Bone marrow (tissue), 2 donors: ENCODE results near the gene SIAH1.
"Not testable (repeated sequence)": the region's sequence is repeated elsewhere in the genome, so short reads cannot be mapped to it uniquely, and the experiment has no call there.

Experiments used
- DNase-seq, 2 donors: peaks; one replicate each; lab custom pipeline; 2025; lab: John Stamatoyannopoulos, UW

The SIAH1 gene, protein sequence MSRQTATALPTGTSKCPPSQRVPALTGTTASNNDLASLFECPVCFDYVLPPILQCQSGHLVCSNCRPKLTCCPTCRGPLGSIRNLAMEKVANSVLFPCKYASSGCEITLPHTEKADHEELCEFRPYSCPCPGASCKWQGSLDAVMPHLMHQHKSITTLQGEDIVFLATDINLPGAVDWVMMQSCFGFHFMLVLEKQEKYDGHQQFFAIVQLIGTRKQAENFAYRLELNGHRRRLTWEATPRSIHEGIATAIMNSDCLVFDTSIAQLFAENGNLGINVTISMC

DNA sequence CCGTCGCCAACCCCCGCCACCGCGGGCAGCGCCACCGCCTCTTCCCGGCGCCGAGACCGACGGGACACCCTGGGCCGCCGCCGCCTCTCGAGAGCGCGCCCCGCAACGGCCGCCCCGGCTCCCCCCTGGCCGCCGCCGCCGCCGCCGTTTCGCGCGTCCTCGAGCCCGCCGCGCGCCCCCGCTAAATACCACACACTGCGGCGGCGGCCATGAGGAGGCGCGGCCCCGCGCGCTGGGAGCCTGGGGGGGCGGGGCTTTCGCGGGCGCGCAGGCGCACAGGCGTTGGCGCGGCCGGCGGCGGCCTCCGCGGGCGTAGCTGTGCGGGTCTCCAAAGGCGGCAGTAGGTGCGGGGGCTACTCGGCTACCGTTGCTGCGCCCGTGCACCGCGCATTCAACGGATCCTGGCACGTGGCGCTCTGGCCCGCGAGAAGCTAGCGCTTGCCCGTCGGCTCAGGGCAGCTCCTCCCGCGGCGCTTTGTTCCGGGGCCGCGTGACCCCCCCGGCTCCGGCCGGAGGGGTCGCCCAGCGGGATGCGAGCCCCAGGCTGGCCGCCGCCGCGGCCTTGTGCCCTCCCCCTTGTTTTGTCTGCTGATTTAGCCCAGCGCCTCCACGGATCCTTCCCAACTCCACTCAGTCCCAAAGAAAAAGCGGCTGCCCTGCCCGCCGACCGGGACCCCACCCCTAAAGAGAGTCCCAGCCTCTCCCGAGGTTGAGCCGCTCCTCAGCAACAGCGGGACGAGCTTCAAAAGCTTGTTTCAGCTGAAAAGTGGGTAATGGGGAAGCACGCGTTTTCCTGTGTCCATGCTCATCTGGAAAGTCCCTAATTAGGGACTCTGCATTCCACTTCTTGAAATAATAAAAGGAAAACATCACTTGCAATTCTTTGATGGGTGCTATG lies at the start of gene SIAH1:
Gene SIAH1, minus strand, starts transcription at position 161 of the 898 bp plus-strand sequence. CDS start 22,985 bp downstream, outside the sequence.
- DNase-seq: peak in 1 of 2 donors; percentile 52

DNA sequence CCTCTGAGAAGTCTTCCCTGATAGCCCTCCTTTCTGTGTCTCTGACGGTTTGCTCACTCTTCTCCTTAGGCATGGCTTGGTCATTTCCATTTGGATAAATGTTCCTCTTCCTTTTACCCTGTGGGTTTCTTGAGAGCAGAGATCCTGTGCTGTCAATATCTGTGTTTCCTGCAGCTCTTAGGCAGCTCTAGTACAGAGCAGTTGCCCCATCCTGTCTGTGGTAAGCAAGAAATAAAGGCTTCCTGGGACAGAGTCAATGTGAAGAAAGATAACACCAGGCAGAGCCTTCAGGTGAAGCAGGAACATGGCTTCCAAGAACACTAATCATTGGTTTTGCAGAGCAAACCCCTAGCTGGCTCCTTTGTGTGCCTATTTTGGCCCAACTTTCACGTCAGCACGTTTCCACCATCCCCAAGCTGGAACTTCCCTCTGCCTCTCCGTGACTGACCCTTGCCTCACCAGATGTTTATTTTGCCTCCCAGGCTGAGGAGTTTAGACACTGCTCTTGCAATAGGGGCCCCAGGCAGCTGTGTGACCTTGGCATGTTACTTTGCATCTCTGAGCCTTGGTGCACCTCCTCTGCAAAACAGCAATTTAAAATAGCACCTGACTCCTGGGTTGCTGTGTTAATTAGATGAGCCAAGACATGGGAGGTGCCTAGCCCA lies 49.6 kb upstream of the SIAH1 start:
- no peak for DNase-seq

DNA sequence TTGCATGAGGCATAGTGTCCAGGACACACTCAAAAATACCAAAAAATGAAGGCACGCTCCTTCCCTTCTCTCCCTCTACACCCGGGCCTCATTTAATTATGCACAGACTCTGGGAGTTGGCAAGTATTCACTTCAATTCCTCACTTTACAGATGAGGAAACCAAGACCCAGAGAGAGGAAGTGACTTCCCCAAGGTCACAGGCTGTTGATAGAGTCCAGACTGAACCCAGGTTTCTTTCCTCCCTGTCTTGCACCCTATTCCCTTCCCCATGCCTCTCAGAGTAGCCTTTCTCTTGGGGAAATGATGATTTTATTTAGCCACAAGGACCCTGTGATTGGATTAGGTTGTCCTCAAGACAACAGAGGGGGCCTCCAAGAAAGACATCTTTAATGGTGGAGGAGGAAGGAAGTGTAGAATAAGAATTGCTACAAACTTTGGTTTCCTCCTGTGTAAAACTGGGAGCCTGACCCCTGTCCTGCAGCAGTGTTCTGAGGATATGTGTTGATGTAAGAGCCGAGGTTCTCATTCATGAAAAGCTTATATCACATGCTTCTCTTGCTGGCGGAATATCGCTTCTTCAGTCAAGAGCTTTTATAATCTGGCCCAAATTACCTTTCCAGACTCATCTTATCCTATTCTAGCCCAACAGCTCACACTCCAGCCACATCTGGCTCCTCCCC lies 48.8 kb upstream of the SIAH1 start:
- no peak for DNase-seq

DNA sequence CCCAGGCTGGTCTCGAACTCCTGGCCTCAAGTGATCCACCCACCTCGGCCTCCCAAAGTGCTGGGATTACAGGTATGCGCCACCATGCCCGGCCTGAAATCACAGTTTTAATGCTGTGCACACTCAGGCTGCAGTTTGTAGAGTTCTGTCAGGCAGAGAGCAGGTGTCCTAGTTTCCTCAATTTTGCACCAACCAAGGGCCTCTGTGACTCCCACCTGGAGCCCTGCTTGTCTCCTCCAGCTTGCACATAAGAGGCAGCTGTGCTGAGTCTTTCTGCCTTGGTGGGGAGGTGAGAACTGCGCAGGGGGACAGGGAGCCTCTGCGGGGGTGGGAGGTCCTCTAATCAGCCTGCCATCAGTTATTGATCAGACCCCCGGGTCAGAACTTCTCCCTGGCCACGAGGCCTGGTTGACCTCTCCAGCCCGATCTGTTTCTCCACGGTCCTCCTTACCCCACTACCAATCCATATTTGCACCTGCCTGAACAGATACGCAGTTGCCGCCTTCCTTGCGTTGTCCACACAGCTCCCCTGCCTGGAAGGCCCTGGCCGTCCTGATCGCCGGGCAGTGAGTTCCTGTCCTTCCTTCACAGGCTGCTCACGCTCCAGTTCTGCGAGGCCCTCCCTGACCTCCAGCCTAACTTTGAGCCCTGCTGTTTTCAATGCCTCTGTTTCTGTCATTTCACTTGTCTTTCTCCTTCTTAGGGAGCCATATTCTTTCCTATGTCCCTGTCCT lies 48.1 kb upstream of the SIAH1 start:
- DNase-seq: no peak

DNA sequence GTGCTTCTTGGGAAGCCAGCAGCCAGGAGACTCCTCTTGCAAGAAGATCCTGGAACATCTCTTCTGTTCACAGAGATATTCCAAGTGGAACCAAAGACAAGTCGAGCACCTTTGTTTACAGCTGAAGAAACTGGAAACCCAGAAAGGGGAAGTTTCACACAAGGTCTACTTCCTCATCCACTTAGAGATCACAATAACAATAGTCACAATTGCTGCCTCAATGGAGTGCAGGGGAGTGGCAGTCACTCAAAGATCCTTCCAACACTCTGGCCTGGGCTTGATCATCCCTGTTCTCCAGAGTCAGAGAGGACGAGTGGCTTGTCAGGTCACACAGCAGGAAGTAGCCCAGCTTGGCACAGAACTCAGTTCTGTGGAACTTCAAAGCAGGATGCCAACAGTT lies 46.9 kb upstream of the SIAH1 start:
- peak in 1 of 2 donors; percentile 39 for DNase-seq

DNA sequence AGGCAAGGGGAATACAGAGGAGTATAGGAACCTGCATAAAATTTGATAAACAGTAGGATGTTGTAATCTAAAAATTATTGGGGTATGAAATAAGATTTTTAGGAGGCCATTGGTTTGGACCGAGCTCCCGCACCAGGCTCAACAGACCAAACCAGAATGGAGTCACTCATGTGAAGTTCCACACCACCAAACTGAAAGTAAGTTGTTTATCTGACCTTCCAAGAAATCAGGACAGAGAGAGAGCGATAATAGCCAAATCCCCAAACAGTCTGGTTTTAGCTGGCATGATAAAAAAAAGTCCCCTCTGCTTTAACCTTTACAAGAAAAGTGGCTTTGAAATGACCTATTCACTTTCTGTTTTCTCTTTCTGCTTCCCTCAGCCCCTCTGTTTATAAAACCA lies 45.7 kb upstream of the SIAH1 start:
- DNase-seq: no peak

DNA sequence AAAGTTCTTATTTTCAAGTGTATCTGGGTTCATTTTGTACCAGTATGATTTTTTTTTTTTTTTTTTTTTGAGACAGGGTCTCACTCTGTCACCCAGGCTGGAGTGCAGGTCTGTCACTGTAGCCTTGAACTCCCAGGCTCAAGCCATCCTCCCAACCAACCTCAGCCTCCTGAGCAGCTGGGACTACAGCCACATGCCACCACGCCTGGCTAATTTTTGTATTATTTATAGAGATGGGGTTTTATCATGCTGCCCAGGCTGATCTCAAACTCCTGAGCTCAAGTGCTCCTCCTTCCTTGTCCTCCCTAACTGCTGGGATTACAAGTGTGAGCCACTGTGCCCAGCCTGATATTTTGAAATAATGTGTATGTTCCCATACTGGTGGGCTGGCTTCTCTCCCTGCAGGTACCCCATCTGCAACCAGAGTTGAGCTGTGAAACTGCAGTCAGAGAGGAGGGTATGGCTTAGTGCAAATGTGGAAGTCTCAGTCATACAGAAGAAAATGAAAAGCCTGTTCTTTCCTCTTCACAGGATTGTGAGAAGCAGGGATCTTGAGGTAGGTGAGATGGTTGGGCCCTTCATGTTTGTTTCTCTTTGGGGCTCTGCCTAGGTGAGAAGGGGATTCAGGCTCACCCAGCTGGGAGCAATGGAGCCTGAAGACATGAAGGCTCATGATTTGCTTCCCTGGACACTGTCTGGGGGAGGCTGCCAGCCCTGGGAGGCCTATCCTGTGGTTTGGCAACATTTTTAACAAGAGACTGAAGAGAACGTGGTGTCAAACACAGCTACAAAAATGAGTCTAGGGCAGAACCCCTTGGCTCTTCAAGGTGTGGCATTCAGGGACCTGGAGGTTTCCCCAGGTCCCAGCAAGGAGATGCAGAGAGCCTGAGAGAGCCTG lies 41.3 kb upstream of the SIAH1 start:
- no peak for DNase-seq

DNA sequence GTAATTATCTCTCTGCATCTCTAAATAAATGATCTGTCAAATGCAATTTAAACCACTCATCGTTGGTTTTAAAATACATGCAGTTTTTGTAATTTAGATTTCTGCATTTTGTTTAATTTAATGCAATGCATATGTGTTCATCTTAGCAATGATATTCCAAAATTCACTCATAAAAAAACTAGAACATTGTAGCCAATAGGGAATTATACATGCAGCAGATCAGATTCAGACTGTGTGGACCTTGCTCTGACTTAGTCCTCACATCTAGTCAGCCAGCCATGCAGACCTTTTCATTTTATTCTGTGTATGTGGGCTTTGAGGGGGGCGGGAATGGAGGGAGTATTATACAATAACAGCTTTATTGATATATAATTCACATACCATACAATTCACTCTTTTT lies 37.3 kb upstream of the SIAH1 start:
- no peak for DNase-seq

DNA sequence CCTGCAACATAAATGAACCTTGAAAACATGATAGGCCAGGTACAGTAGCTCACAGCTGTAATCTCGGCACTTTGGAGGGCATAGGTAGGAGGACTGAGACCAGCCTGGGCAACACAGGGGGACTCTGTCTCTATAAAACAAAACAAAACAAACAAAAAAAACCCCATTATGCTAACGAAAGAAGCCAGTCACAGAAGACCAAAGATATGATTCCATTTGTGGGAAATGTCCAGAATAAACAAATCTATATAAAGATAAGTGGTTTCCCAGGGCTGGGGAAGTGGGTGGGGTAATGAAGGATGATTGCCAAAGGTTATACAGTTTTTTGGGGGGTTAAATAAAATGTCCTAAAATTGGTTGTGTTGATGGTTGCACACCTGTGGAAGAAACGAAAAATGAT lies 36.5 kb upstream of the SIAH1 start:
- DNase-seq: no peak

DNA sequence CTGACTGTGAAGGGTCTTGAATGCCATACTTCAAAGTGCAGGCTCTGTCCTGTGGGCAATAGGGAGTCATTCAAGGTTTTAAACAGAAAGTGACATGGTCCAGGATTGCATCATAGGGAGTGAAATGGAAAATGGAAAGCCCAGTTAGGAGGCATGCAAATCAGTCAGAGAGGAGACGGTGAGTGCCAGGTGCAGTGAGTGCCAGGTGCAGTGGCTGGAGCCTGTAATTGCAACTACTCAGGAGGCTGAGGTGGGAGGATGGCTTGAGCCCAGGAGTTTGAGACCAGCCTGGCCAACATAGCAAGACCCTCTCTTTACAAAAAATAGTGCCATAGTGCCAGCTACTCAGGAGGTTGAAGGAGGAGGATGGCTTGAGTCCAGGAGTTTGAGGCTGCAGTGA lies 35.2 kb upstream of the SIAH1 start:
- DNase-seq: no peak

DNA sequence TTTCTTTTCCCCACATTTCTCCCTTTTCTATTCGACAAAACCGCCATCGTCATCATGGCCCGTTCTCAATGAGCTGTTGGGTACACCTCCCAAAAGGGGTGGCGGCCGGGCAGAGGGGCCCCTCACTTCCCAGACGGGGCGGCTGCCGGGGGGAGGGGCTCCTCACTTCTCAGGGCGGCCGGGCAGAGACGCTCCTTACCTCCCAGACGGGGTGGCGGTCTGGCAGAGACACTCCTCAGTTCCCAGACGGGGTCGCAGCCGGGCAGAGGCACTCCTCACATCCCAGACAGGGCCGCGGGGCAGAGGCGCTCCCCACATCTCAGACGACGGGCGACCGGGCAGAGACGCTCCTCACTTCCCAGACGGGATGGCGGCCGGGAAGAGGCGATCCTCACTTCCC lies 31.4 kb upstream of the SIAH1 start:
- not testable (repeated sequence) for DNase-seq

DNA sequence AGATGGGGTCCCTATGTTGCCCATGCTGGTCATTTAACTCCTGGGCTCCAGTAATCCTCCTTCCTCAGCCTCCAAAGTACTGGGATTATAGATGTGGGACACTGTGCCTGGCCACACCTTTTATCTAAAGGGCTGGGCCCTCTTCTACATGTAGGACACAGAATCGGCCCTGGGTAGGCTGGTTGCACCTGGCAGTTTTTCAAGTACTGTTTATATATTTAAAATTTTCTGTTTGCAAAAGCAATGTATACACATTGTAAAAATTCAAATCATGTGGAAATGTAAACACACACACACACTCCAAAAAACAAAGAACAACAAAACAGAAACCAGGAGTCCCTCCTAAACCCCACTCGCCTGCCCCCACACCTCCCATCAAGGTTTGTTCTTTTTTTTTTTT lies 28.1 kb upstream of the SIAH1 start:
- no peak for DNase-seq

DNA sequence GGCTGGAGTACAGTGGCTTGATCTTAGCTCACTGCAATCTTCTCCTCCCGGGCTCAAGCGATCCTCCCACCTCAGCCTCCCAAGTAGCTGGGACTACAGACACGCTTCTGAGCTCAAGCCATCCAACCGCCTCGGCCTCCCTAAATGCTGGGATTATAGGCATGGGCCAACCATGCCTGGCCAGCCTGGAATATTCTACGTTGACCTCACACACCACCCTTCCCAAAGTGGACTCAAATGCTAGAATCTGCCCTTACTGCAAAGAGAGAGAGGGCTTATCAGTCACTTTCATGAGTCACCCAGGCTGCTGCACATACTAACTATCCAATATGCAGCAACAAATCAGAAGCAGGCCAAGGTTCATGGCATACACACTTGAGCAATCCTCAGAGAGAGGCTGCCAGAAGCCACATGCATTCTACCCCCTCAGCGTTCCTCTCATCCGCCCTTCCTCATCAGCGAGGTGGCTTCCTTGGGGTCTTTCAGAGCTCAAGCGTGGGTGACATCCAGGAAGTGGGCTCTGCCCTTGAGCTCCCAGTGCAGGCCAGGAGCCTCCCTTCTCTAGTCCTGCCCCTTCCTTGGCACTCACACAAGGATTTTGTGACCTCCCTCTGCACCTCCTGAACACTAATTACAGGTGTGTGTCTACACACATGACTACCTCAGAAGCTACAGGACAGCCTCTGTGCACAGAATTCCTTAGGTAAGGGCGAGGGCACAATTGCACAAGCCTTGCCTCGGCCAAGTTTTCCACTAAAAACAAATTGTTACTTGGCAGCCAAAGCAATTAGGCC lies 24.8 kb upstream of the SIAH1 start:
- no peak for DNase-seq

DNA sequence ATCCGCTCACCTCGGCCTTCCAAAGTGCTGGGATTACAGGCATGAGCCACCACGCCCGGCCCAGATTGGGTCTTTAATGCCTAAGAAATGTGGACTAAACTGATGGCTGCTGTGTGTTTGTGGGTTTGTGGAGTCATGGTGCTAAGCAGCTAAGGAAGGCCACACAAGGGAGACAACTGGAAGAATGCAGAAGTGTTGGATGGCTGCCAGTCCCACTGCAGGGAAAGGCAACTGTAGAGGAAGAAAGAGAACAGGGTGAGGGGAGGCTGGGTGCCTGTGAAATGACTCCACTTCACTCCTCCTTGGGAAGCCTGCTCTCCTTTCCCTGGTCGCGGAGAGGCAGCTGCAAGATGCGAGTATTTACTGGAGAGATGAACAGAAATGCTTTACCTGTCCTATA lies 23.5 kb upstream of the SIAH1 start:
- DNase-seq: no peak

DNA sequence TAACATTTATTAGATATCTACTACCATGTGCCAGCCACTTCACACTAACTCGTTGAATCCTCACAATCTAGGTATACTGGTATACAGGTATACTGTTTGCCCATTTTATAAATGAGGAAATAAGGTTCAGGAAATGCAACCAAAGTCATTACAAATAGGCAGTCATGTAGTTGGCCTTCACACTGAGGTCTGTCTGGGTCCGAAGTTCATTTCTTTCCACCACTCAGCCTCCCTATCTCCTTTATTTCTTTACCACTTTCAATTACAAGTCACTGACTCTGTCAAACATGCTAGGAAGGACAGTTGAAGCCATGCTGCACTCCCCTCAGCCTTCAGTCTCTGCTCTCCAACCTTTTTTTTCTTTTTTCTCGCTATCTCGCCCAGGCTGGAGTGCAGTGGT lies 20.7 kb upstream of the SIAH1 start:
- DNase-seq: no peak

DNA sequence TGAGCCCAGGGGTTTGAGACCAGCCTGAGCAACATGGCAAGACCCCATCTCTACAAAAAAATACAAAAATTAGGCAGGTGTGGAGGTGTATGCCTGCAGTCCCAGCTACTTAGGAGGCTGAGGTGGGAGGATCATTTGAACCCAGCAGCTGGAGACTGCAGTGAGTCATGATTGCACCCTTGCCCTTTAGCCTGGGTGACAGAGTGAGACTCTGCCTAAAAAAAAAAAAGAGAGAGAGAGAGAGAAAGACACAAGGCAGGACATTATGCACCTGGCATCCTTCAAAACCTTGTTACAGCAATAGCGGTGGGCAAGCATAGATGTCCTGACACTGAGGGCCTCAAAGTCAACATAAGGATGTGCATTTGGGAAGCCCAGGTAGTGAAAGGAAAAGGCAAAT lies 19.9 kb upstream of the SIAH1 start:
- DNase-seq: no peak

DNA sequence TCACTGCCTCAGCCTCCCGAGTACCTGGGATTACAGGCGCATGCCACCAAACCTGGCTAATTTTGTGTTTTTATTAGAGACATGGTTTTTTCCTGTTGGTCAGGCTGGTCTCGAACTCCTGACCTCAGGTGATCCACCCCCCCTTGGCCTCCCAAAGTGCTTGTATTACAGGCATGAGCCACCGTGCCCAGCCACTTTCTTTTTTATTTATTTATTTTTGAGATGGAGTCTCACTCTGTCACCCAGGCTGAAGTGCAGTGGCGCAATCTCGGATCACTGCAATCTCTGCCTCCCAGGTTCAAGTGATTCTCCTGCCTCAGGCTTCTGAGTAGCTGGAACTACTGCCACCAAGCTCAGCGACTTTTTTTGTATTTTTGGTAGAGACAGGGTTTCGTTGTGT lies 17.3 kb upstream of the SIAH1 start:
- DNase-seq: not testable (repeated sequence)

DNA sequence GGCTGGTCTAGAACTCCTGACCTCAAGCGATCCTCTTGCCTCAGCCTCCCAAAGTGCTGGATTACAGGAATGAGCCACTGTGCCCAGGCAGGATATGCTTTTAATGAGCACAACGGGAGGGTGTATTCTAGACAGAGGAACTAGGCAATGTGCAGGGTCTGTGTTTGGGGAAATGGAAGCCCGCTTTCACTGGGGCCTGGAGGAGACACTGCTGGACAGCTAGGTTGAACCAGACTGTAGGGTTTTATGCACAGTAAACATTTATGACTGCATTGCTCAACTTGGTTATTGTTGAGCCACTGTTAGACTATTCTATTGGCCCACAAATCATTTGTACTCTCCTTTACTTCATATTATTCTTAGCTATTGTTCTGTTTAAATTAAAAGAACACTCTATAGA lies 10.2 kb upstream of the SIAH1 start:
- no peak for DNase-seq

DNA sequence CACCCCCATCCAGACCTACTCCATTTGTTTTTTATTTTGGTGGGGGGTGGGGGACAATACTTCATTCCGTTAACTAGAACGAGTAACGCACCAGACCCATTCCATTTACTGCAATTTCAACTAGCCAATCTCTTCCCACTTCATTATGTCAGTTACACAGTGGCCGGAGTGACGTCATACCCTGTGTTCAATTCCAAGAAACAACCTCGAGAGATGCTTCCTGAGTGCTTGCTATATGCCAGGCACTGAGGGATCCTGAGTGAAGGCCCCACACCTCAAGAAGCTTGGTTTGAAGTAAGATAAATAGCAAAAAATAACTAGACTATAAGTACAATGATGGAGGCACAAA lies 9.1 kb upstream of the SIAH1 start:
- DNase-seq: no peak
